ENCODE data around the gene PRKAG2.

- TF ChIP-seq, protein P1, sequence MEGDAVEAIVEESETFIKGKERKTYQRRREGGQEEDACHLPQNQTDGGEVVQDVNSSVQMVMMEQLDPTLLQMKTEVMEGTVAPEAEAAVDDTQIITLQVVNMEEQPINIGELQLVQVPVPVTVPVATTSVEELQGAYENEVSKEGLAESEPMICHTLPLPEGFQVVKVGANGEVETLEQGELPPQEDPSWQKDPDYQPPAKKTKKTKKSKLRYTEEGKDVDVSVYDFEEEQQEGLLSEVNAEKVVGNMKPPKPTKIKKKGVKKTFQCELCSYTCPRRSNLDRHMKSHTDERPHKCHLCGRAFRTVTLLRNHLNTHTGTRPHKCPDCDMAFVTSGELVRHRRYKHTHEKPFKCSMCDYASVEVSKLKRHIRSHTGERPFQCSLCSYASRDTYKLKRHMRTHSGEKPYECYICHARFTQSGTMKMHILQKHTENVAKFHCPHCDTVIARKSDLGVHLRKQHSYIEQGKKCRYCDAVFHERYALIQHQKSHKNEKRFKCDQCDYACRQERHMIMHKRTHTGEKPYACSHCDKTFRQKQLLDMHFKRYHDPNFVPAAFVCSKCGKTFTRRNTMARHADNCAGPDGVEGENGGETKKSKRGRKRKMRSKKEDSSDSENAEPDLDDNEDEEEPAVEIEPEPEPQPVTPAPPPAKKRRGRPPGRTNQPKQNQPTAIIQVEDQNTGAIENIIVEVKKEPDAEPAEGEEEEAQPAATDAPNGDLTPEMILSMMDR (IDR thresholded peaks at IDR 0.05), result no peak
- no peak for TF ChIP-seq POLR2A (IDR thresholded peaks at IDR 0.05)
Observed at GRCh38 chr7:151924001-151924400, 47.1 kb upstream of the PRKAG2 start.
